GM12873 (cell line): Measurements from ENCODE around the gene HOXB1.

ENCODE experiments used
- TF ChIP-seq, protein P1 (sequence below): IDR thresholded peaks from 2 replicates; pipeline ENCODE4 v1.5.1; 2012; ENCODE audit warnings: low read depth, mild to moderate bottlenecking, moderate library complexity, low read length, control low read depth; ENCODE audit not compliant: insufficient read depth; ENCODE audit errors: missing control alignments

The HOXB1 gene

GRCh38 chr17:48570325-48571023 is 39.7 kb upstream of the HOXB1 start:
- TF ChIP-seq, protein P1, sequence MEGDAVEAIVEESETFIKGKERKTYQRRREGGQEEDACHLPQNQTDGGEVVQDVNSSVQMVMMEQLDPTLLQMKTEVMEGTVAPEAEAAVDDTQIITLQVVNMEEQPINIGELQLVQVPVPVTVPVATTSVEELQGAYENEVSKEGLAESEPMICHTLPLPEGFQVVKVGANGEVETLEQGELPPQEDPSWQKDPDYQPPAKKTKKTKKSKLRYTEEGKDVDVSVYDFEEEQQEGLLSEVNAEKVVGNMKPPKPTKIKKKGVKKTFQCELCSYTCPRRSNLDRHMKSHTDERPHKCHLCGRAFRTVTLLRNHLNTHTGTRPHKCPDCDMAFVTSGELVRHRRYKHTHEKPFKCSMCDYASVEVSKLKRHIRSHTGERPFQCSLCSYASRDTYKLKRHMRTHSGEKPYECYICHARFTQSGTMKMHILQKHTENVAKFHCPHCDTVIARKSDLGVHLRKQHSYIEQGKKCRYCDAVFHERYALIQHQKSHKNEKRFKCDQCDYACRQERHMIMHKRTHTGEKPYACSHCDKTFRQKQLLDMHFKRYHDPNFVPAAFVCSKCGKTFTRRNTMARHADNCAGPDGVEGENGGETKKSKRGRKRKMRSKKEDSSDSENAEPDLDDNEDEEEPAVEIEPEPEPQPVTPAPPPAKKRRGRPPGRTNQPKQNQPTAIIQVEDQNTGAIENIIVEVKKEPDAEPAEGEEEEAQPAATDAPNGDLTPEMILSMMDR = no peak

- TF ChIP-seq, protein P1 = no peak
These were observed 39.0 kb upstream of the HOXB1 start for GRCh38 chr17:48569674-48570324.

- TF ChIP-seq, protein P1 = no peak
These were observed 38.4 kb upstream of the HOXB1 start for GRCh38 chr17:48569240-48569582.

GRCh38 chr17:48568499-48569239 is 37.9 kb upstream of the HOXB1 start:
- TF ChIP-seq, protein P1 = no peak

GRCh38 chr17:48567646-48568354 is 37.0 kb upstream of the HOXB1 start:
- TF ChIP-seq, protein P1 = no peak

DNA sequence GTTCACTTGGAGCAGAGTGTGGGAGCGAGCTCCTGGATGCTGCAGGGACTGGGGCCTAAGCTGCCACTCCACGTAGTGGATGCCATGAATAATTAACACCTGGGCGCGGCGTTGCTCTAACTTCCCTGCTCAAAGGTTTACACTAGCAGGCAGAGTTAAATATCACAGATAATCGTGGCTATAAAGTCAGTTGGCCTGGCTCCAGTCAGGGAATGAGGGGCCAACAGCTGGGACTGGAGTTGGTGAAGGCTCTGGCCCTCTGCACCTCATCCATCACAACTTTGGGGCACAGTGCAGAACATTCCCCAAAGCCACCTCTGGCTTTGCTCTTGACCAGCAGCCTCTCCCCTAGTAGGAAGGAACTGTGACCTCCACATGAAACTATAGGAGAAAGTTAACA is 36.4 kb upstream of the HOXB1 start:
- TF ChIP-seq, protein P1 = no peak

DNA sequence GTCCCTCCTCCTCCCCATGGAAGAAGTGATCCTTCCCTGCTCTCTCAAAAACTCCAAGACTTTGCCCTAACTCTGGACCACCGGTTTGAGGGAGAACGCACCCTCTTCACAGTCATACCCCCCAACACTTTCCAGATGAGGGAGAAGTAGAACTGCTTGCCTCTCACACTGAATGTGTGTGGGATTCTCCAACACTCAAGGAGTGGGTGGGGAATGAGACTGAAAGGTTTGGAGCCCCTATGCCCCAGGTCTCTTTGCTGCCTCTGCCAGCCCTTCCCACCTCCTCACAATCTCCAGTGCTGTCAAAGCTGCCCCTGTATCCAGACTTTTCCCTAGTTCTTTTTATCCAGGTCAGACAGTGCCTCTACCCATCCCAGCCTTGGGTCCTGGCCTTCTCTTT is 35.9 kb upstream of the HOXB1 start:
- TF ChIP-seq, protein P1 = no peak
